ENCODE measurements around the gene LAMC3.

DNA sequence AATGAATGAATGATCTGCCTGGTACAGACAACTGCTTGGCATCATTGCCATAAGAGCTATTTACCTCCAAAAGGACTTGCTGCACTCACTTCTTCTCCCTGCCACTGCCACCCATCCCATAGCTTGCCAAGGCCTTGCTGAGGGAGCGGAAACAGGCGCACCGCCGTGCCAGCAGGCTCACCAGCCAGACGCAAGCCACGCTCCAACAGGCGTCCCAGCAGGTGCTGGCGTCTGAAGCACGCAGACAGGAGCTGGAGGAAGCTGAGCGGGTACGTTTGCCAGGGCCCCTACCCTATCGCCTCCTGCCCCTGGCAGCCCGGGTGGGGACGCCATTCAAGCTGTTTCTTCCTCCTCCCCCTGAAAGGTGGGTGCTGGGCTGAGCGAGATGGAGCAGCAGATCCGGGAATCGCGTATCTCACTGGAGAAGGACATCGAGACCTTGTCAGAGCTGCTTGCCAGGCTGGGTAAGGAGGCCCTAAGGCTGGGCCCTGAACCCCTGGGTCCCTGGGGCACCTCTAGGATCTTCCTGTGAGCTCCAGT lies 78.5 kb downstream of the LAMC3 start:
- TF ChIP-seq, protein P1, sequence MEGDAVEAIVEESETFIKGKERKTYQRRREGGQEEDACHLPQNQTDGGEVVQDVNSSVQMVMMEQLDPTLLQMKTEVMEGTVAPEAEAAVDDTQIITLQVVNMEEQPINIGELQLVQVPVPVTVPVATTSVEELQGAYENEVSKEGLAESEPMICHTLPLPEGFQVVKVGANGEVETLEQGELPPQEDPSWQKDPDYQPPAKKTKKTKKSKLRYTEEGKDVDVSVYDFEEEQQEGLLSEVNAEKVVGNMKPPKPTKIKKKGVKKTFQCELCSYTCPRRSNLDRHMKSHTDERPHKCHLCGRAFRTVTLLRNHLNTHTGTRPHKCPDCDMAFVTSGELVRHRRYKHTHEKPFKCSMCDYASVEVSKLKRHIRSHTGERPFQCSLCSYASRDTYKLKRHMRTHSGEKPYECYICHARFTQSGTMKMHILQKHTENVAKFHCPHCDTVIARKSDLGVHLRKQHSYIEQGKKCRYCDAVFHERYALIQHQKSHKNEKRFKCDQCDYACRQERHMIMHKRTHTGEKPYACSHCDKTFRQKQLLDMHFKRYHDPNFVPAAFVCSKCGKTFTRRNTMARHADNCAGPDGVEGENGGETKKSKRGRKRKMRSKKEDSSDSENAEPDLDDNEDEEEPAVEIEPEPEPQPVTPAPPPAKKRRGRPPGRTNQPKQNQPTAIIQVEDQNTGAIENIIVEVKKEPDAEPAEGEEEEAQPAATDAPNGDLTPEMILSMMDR (IDR thresholded peaks at IDR 0.05; ENCODE audit: insufficient read depth, low read depth, low read length), result no peak
- no peak for TF ChIP-seq EZH2 (IDR thresholded peaks at IDR 0.05; ENCODE audit: insufficient read depth, low read length)

All from astrocyte (in vitro differentiated cells and primary cell).